Activated naive CD4-positive, alpha-beta T cell treated with anti-CD3 and anti-CD28 coated beads, Interleukin-2, amount 50 U/mL, for 72 hours (primary cell): Measurements from ENCODE around the gene MACROD2. TPM values are rescaled to one million over a fixed set of nuclear protein-coding genes. Genes with fewer than 3 reads are reported as not detected.

Experiments used
- ATAC-seq, 2 donors: fragments of 150-1000 bp; cut with Tn5 transposase; 2 replicates each; pipeline ENCODE4 v1.10.0; 2021; ENCODE audit warnings: mild to moderate bottlenecking in 2 of 2, moderate library complexity in 2 of 2
- DNase-seq, 2 donors: peaks; one replicate each; pipeline ENCODE4 v3.0.0; 2021 to 2022; ENCODE audit warnings: low spot score in 2 of 2
- H3K27ac Mint-ChIP-seq, 2 donors: one replicate each; pipeline ENCODE4 v1.8.0; 2022; ENCODE audit warnings: mild to moderate bottlenecking in 2 of 2, mixed read lengths in 2 of 2
- H3K36me3 Mint-ChIP-seq, 2 donors: one replicate each; pipeline ENCODE4 v1.8.0; 2022; ENCODE audit warnings: mixed read lengths in 2 of 2
- H3K9me3 Mint-ChIP-seq, 2 donors: one replicate each; pipeline ENCODE4 v1.8.0; 2022; ENCODE audit warnings: mixed read lengths in 2 of 2
- total RNA-seq, 2 donors: library from RNA; stranded (reverse); gene quantifications; one replicate each; pipeline ENCODE4 v1.2.3, GENCODE V29; 2022

Gene MACROD2
- total RNA-seq, 2 donors from 2014 or later, result not detected

- ATAC-seq, result no peak
- no peaks in the 10 kb centered on the region for H3K36me3 Mint-ChIP-seq
- H3K27ac Mint-ChIP-seq, result no peak overlapping the region
- no peak for DNase-seq
- H3K9me3 Mint-ChIP-seq, result peaks cover 8 to 10% of the 10 kb centered on the region in 2 donors
Measured at GRCh38 chr20:14727485-14728150, 732.3 kb downstream of the MACROD2 start.

- ATAC-seq (no peak), DNase-seq (no peak)
- Mint-ChIP-seq H3K36me3 (no peaks in the 10 kb centered on the region), H3K27ac (no peak overlapping the region), H3K9me3 (peaks cover 6 to 10% of the 10 kb centered on the region in 2 donors)
Measured at GRCh38 chr20:14729390-14729789, 734.1 kb downstream of the MACROD2 start.

- DNase-seq (no peak), ATAC-seq (no peak)
- Mint-ChIP-seq H3K27ac (no peak overlapping the region), H3K9me3 (peaks cover 6 to 7% of the 10 kb centered on the region in 2 donors), H3K36me3 (no peaks in the 10 kb centered on the region)
Measured at GRCh38 chr20:14732343-14732742, 737.0 kb downstream of the MACROD2 start.

GRCh38 chr20:14732996-14733395 is 737.7 kb downstream of the MACROD2 start:
- ATAC-seq (no peak), DNase-seq (no peak)
- Mint-ChIP-seq H3K36me3 (no peaks in the 10 kb centered on the region), H3K9me3 (peaks cover 6 to 8% of the 10 kb centered on the region in 2 donors), H3K27ac (no peak overlapping the region)

GRCh38 chr20:14740380-14740779 is 745.1 kb downstream of the MACROD2 start:
- Mint-ChIP-seq H3K9me3 (peaks cover 8 to 10% of the 10 kb centered on the region in 2 donors), H3K36me3 (peaks cover 0 to 6% of the 10 kb centered on the region in 2 donors), H3K27ac (no peak overlapping the region)
- ATAC-seq, result no peak
- DNase-seq, result no peak

GRCh38 chr20:14741616-14742015 is 746.3 kb downstream of the MACROD2 start:
- Mint-ChIP-seq H3K36me3 (peaks cover 0 to 6% of the 10 kb centered on the region in 2 donors), H3K27ac (no peak overlapping the region), H3K9me3 (peaks cover 8 to 10% of the 10 kb centered on the region in 2 donors)
- ATAC-seq (no peak), DNase-seq (no peak)

GRCh38 chr20:14744723-14745122 is 749.4 kb downstream of the MACROD2 start:
- ATAC-seq, result no peak
- Mint-ChIP-seq H3K9me3 (peaks cover 5 to 16% of the 10 kb centered on the region in 2 donors), H3K27ac (no peak overlapping the region), H3K36me3 (peaks cover 0 to 6% of the 10 kb centered on the region in 2 donors)
- no peak for DNase-seq

GRCh38 chr20:14745830-14746229 is 750.5 kb downstream of the MACROD2 start:
- H3K27ac Mint-ChIP-seq, result no peak overlapping the region
- peaks cover 5 to 16% of the 10 kb centered on the region in 2 donors for H3K9me3 Mint-ChIP-seq
- H3K36me3 Mint-ChIP-seq, result peaks cover 0 to 6% of the 10 kb centered on the region in 2 donors
- ATAC-seq (no peak), DNase-seq (no peak)

- ATAC-seq (no peak), DNase-seq (no peak)
- H3K36me3 Mint-ChIP-seq, result no peaks in the 10 kb centered on the region
- H3K9me3 Mint-ChIP-seq, result peaks cover 10 to 19% of the 10 kb centered on the region in 2 donors
- no peak overlapping the region for H3K27ac Mint-ChIP-seq
Measured at GRCh38 chr20:14751191-14751590, 755.9 kb downstream of the MACROD2 start.

GRCh38 chr20:14757728-14758127 is 762.4 kb downstream of the MACROD2 start:
- ATAC-seq (no peak), DNase-seq (no peak)
- no peaks in the 10 kb centered on the region for H3K36me3 Mint-ChIP-seq
- peaks cover 16 to 24% of the 10 kb centered on the region in 2 donors for H3K9me3 Mint-ChIP-seq
- H3K27ac Mint-ChIP-seq, result no peak overlapping the region

- peaks cover 22 to 31% of the 10 kb centered on the region in 2 donors for H3K9me3 Mint-ChIP-seq
- H3K27ac Mint-ChIP-seq, result no peak overlapping the region
- DNase-seq (no peak), ATAC-seq (no peak)
- H3K36me3 Mint-ChIP-seq, result no peaks in the 10 kb centered on the region
Measured at GRCh38 chr20:14758356-14758755, 763.0 kb downstream of the MACROD2 start.

- Mint-ChIP-seq H3K27ac (no peak overlapping the region), H3K9me3 (peaks cover 25 to 33% of the 10 kb centered on the region in 2 donors), H3K36me3 (no peaks in the 10 kb centered on the region)
- ATAC-seq, result no peak
- no peak for DNase-seq
Measured at GRCh38 chr20:14759979-14760378, 764.7 kb downstream of the MACROD2 start.

- Mint-ChIP-seq H3K27ac (no peak overlapping the region), H3K36me3 (no peaks in the 10 kb centered on the region), H3K9me3 (peaks cover 28 to 34% of the 10 kb centered on the region in 2 donors)
- ATAC-seq, result no peak
- no peak for DNase-seq
Measured at GRCh38 chr20:14761903-14762302, 766.6 kb downstream of the MACROD2 start.

GRCh38 chr20:14764511-14765369 is 769.4 kb downstream of the MACROD2 start:
- Mint-ChIP-seq H3K27ac (no peak overlapping the region), H3K9me3 (peaks cover 27 to 29% of the 10 kb centered on the region in 2 donors), H3K36me3 (no peaks in the 10 kb centered on the region)
- DNase-seq (no peak), ATAC-seq (no peak)

- no peaks in the 10 kb centered on the region for H3K36me3 Mint-ChIP-seq
- DNase-seq, result no peak
- no peak for ATAC-seq
- H3K27ac Mint-ChIP-seq, result no peak overlapping the region
- H3K9me3 Mint-ChIP-seq, result peaks cover 27 to 29% of the 10 kb centered on the region in 2 donors
Measured at GRCh38 chr20:14765370-14765701, 770.0 kb downstream of the MACROD2 start.

- ATAC-seq, result no peak
Measured at GRCh38 chr20:14773486-14773885, 778.2 kb downstream of the MACROD2 start.

GRCh38 chr20:14775778-14776177 is 780.5 kb downstream of the MACROD2 start:
- no peak for ATAC-seq
- DNase-seq, result no peak
- Mint-ChIP-seq H3K9me3 (peaks cover 18 to 22% of the 10 kb centered on the region in 2 donors), H3K36me3 (no peaks in the 10 kb centered on the region), H3K27ac (no peak overlapping the region)

More at GRCh38 chr20:14773486-14773885, 778.2 kb downstream of the MACROD2 start:
- H3K9me3 Mint-ChIP-seq, result peaks cover 16 to 19% of the 10 kb centered on the region in 2 donors
- DNase-seq, result no peak
- H3K36me3 Mint-ChIP-seq, result no peaks in the 10 kb centered on the region
- no peak overlapping the region for H3K27ac Mint-ChIP-seq
